Measurements from ENCODE around the gene DGKD. TPM values are rescaled to one million over a fixed set of nuclear protein-coding genes. Genes with fewer than 3 reads are reported as not detected.
A peak's percentile ranks its signal among the peaks of the same experiment; 100 is the strongest.

Gene DGKD
- total RNA-seq, 4 donors from 2014 or later: 26.3 to 41.3 (median 30.4) TPM

- TF ChIP-seq POLR2A (IDR thresholded peaks at IDR 0.05): no peak
- no peak for TF ChIP-seq CTCF (IDR thresholded peaks at IDR 0.05 in 4 of 5, conservative IDR thresholded peaks at IDR 0.05 in 1 of 5)
- Histone ChIP-seq H3K4me1 (peaks cover 0 to 22% of the 10 kb centered on the region in 2 donors), H3K9me3 (no peaks in the 10 kb centered on the region), H3K4me3 (no peak overlapping the region), H3K27me3 (no peaks in the 10 kb centered on the region), H3K27ac (peak overlapping the region in 3 of 4 donors; percentile 33 to 96 (median 48)), H3K36me3 (peaks cover 0 to 91% of the 10 kb centered on the region in 2 donors)
- peak in 1 of 2 donors; percentile 15 for DNase-seq
- intact Hi-C loops (cut with DNase I; ENCODE audit: low total_unique reads) (no loop called here), in situ Hi-C loops (cut with MboI; ENCODE audit: low sequenced_read_pairs in 4 of 4) (loop anchor here in 2 of 4 donors (5.0 kb wide), 3 partner anchors 39 to 94 kb away; partner anchors contain the start of gene DGKD (in 1 of the 2))
- no peak for ATAC-seq
Observed at GRCh38 chr2:233446121-233446520, 91.8 kb downstream of the DGKD start.

DNA sequence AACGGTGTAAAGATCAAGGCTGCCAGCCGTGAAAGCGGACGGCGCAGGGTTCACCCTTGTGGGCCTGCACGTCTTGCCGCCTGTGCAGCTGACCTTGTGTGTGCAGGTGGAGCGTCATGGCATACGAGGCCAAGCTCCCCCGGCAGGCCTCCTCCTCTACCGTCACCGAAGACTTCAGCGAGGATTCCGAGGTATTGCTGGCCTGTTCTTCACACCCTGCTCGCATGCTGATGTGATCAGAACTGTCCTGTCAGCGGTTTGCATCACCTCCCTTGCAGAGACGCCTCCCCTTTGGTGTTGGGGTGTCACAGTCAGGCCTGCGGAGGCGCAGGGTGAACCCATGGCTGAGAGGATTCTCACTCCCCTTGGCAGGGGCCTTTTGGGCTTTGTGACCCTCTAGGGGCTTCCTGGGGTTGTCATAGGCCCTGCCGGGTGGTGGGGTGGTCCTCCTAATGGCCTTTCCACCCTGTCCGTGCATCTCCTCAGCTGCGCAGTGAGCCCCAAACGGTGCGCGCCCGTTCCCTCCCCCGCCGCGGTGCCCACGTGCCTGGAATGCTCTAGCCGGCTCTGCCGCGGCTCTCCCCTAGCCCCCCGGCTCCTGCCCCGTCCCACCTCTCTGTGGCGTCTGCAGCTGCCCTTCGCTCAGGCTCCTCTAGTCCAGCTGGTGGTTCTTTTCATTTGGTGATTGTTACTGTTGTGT is 92.5 kb downstream of the DGKD start:
- no peak for ATAC-seq
- in situ Hi-C loops (cut with MboI; ENCODE audit: low sequenced_read_pairs in 4 of 4) (loop anchor here in 2 of 4 donors (5.0 kb wide), 3 partner anchors 39 to 94 kb away; partner anchors contain the start of gene DGKD (in 1 of the 2)), intact Hi-C loops (cut with DNase I; ENCODE audit: low total_unique reads) (no loop called here)
- peak overlapping the region in 2 of 4 donors; percentile 48 to 96 for H3K27ac ChIP-seq
- TF ChIP-seq POLR2A (IDR thresholded peaks at IDR 0.05) (no peak), CTCF (IDR thresholded peaks at IDR 0.05 in 4 of 5, conservative IDR thresholded peaks at IDR 0.05 in 1 of 5) (no peak)
- H3K27me3 ChIP-seq: no peaks in the 10 kb centered on the region
- peak in 1 of 2 donors; percentile 10 for DNase-seq
- no peak overlapping the region for H3K4me3 ChIP-seq
- peaks cover 0 to 91% of the 10 kb centered on the region in 2 donors for H3K36me3 ChIP-seq
- H3K9me3 ChIP-seq: no peaks in the 10 kb centered on the region
- H3K4me1 ChIP-seq: peaks cover 0 to 15% of the 10 kb centered on the region in 2 donors

- Histone ChIP-seq H3K36me3 (peaks cover 0 to 94% of the 10 kb centered on the region in 2 donors), H3K4me1 (peaks cover 0 to 9% of the 10 kb centered on the region in 2 donors), H3K4me3 (no peak overlapping the region), H3K27me3 (no peaks in the 10 kb centered on the region), H3K9me3 (no peaks in the 10 kb centered on the region), H3K27ac (peak overlapping the region in 2 of 4 donors; percentile 33 to 52)
- intact Hi-C loops (cut with DNase I; ENCODE audit: low total_unique reads) (no loop called here), in situ Hi-C loops (cut with MboI; ENCODE audit: low sequenced_read_pairs in 4 of 4) (loop anchor here in 2 of 4 donors (5.0 kb wide), 3 partner anchors 40 to 95 kb away; partner anchors contain the start of gene DGKD (in 1 of the 2))
- DNase-seq (peak in 1 of 2 donors; percentile 13), ATAC-seq (no peak)
- TF ChIP-seq CTCF (IDR thresholded peaks at IDR 0.05 in 4 of 5, conservative IDR thresholded peaks at IDR 0.05 in 1 of 5) (no peak), POLR2A (IDR thresholded peaks at IDR 0.05) (no peak)
Observed at GRCh38 chr2:233447506-233448219, 93.4 kb downstream of the DGKD start.

- in situ Hi-C loops (cut with MboI; ENCODE audit: low sequenced_read_pairs in 4 of 4) (loop anchor here in 2 of 4 donors (5.0 kb wide), 3 partner anchors 41 to 96 kb away; partner anchors contain the start of gene DGKD (in 1 of the 2)), intact Hi-C loops (cut with DNase I; ENCODE audit: low total_unique reads) (no loop called here)
- TF ChIP-seq POLR2A (IDR thresholded peaks at IDR 0.05) (no peak), CTCF (IDR thresholded peaks at IDR 0.05 in 4 of 5, conservative IDR thresholded peaks at IDR 0.05 in 1 of 5) (peak in 1 of 5 experiments; percentile 17)
- H3K9me3 ChIP-seq: no peaks in the 10 kb centered on the region
- ATAC-seq (no peak), DNase-seq (peak in 1 of 2 donors; percentile 25)
- no peak overlapping the region for H3K4me3 ChIP-seq
- no peaks in the 10 kb centered on the region for H3K27me3 ChIP-seq
- H3K36me3 ChIP-seq: peaks cover 0 to 94% of the 10 kb centered on the region in 2 donors
- peaks cover 0 to 3% of the 10 kb centered on the region in 2 donors for H3K4me1 ChIP-seq
- H3K27ac ChIP-seq: peak overlapping the region in 2 of 4 donors; percentile 33 to 52
Observed at GRCh38 chr2:233448220-233448559, 93.9 kb downstream of the DGKD start.
